HepG2 (cell line): ENCODE results near the gene SRSF8. TPM values are rescaled to one million over a fixed set of nuclear protein-coding genes. Genes with fewer than 3 reads are reported as not detected.

Experiments
- CCAR2 ChIP-seq: fragments of 200-400 bp; formaldehyde crosslinking; optimal IDR thresholded peaks from 2 replicates; pipeline ENCODE3; 2018; ENCODE audit warnings: low read depth, mild to moderate bottlenecking, low read length, moderate library complexity
- CREB1 ChIP-seq, 2 experiments: fragments of 450-650 bp in 1 of 2; IDR thresholded peaks; 2 replicates each; pipeline ENCODE4 v1.6.1; 2016 to 2017; ENCODE audit warnings: control low read depth in 1 of 2, mild to moderate bottlenecking in 1 of 2, missing compliant biosample characterization in 1 of 2, missing genetic modification characterization in 1 of 2
- FOXJ3 ChIP-seq: sonication (generic); formaldehyde crosslinking; IDR thresholded peaks from 2 replicates; pipeline ENCODE4 v1.4.0; 2020; ENCODE audit warnings: missing genetic modification reagents, mild to moderate bottlenecking, borderline replicate concordance
- HES4 ChIP-seq: sonication (generic); formaldehyde crosslinking; IDR thresholded peaks from 2 replicates; pipeline ENCODE4 v1.9.0; 2021; ENCODE audit warnings: mild to moderate bottlenecking, missing genetic modification reagents, borderline replicate concordance
- MATR3 ChIP-seq: sonication (generic); formaldehyde crosslinking; IDR thresholded peaks from 2 replicates; pipeline ENCODE4 v1.4.0; 2020; ENCODE audit warnings: missing genetic modification reagents
- MXI1 ChIP-seq: IDR thresholded peaks from 3 replicates; pipeline ENCODE4 v1.6.1; 2012; ENCODE audit warnings: low read depth, low read length, inconsistent platforms, borderline replicate concordance
- ZFP36L1 ChIP-seq: sonication (generic); formaldehyde crosslinking; IDR thresholded peaks from 2 replicates; pipeline ENCODE4 v1.8.0; 2022; ENCODE audit warnings: mild to moderate bottlenecking, missing genetic modification reagents, moderate library complexity
- ZNF256 ChIP-seq: sonication (generic); formaldehyde crosslinking; conservative IDR thresholded peaks from 2 replicates; pipeline ENCODE4 v1.4.0; 2020; ENCODE audit warnings: missing genetic modification reagents
- ZNF564 ChIP-seq: sonication (generic); formaldehyde crosslinking; IDR thresholded peaks from 2 replicates; pipeline ENCODE4 v1.8.1; 2023; ENCODE audit warnings: mild to moderate bottlenecking, missing genetic modification reagents
- ZNF792 ChIP-seq: IDR thresholded peaks from 2 replicates; pipeline ENCODE4 v1.6.1; 2016
- polyA plus RNA-seq, 8 experiments: library from polyadenylated mRNA; depleted of rRNA in 3 of 8; stranded (reverse) in 7 of 8; unstranded in 1 of 8; fragments of >200 nt; fragmentation: Illumina TruSeq in 4 of 8; extraction: Trizol in 4 of 8; gene quantifications; 2 replicates each; pipeline versions ENCODE4 v1.2.1 to v1.2.3, GENCODE V29; 2011 to 2016; ENCODE audit warnings: low read depth in 4 of 8, missing spikeins in 1 of 8, mixed read lengths in 1 of 8; ENCODE audit not compliant: insufficient read depth in 1 of 8
- total RNA-seq, 5 experiments: library from RNA; depleted of rRNA; stranded (reverse); fragments of >200 nt; fragmentation: Illumina TruSeq; extraction: Trizol; gene quantifications; 2 replicates each; pipeline ENCODE4 v1.2.3, GENCODE V29; 2016; ENCODE audit warnings: low read depth in 1 of 5
- TF ChIP-seq, protein P1 (sequence below): sonication (generic); formaldehyde crosslinking; IDR thresholded peaks from 2 replicates; pipeline ENCODE4 v1.4.0; 2020; ENCODE audit warnings: missing genetic modification reagents
- TF ChIP-seq, protein P2 (sequence below): sonication (generic); formaldehyde crosslinking; IDR thresholded peaks from 2 replicates; pipeline ENCODE4 v1.5.0; 2020; ENCODE audit warnings: missing genetic modification reagents
- TF ChIP-seq, protein P3 (sequence below): sonication (generic); formaldehyde crosslinking; IDR thresholded peaks from 2 replicates; pipeline ENCODE4 v1.9.0; 2022; ENCODE audit warnings: missing genetic modification reagents, mild to moderate bottlenecking, borderline replicate concordance
- TF ChIP-seq, protein P4 (sequence below): sonication (generic); formaldehyde crosslinking; IDR thresholded peaks from 2 replicates; pipeline ENCODE4 v1.5.1; 2020; ENCODE audit warnings: missing genetic modification reagents, mild to moderate bottlenecking, borderline replicate concordance

The SRSF8 gene
- total and polyA plus RNA-seq, 2 of the 13 experiments (the other 11 are each of a cell fraction or from before 2014, with no cell fraction given), result 21.8 to 25.8 TPM

DNA sequence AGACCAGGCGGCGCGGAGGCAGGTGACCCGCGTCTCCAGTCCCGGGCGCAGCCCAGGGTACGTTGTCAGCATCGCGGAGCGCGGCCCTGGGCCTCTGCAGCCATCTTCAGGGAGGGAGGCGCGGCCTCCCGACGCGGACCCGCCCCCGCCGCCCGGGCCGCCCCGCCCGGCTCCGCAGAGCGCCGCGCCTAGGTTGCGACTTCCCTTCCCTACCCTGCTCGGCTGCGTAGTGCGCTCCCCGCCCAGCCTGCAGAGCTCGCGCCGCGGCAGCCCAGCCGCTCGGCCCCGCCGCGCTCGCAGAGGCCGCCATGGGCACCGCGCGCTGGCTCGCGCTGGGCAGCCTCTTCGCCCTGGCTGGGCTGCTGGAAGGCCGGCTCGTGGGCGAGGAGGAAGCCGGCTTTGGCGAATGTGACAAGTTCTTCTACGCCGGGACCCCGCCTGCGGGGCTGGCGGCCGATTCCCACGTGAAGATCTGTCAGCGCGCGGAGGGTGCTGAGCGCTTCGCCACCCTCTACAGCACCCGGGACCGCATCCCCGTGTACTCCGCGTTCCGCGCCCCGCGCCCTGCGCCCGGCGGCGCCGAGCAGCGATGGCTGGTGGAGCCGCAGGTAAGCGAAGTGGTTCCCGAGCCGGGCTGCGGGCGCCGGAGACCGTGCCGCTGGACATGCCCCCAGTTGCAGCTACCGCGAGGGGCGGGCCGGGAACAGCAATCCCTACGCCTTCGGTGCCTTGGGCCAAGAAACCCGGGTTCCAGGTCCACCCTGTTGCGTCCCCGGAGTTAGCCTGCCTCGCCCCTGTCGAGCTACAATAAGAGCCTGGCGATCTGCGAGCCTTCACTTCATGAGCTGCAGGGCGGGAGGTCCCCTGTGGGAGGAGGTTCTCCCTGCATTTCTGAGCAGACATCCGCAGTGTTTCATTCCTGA, 23.2 kb downstream of the SRSF8 start, which contains the start of gene ENDOD1 (continued):
- TF ChIP-seq, protein P1, sequence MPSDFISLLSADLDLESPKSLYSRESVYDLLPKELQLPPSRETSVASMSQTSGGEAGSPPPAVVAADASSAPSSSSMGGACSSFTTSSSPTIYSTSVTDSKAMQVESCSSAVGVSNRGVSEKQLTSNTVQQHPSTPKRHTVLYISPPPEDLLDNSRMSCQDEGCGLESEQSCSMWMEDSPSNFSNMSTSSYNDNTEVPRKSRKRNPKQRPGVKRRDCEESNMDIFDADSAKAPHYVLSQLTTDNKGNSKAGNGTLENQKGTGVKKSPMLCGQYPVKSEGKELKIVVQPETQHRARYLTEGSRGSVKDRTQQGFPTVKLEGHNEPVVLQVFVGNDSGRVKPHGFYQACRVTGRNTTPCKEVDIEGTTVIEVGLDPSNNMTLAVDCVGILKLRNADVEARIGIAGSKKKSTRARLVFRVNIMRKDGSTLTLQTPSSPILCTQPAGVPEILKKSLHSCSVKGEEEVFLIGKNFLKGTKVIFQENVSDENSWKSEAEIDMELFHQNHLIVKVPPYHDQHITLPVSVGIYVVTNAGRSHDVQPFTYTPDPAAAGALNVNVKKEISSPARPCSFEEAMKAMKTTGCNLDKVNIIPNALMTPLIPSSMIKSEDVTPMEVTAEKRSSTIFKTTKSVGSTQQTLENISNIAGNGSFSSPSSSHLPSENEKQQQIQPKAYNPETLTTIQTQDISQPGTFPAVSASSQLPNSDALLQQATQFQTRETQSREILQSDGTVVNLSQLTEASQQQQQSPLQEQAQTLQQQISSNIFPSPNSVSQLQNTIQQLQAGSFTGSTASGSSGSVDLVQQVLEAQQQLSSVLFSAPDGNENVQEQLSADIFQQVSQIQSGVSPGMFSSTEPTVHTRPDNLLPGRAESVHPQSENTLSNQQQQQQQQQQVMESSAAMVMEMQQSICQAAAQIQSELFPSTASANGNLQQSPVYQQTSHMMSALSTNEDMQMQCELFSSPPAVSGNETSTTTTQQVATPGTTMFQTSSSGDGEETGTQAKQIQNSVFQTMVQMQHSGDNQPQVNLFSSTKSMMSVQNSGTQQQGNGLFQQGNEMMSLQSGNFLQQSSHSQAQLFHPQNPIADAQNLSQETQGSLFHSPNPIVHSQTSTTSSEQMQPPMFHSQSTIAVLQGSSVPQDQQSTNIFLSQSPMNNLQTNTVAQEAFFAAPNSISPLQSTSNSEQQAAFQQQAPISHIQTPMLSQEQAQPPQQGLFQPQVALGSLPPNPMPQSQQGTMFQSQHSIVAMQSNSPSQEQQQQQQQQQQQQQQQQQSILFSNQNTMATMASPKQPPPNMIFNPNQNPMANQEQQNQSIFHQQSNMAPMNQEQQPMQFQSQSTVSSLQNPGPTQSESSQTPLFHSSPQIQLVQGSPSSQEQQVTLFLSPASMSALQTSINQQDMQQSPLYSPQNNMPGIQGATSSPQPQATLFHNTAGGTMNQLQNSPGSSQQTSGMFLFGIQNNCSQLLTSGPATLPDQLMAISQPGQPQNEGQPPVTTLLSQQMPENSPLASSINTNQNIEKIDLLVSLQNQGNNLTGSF (CRISPR knock-in tag), result no peak
- TF ChIP-seq CREB1 (IDR thresholded peaks at IDR 0.05) (no peak), CREB1 (CRISPR knock-in tag; IDR thresholded peaks at IDR 0.05) (no peak), ZNF564 (CRISPR knock-in tag) (peak; percentile 56; the same call in 1 of the 2 replicates), ZFP36L1 (CRISPR knock-in tag) (no peak), ZNF256 (CRISPR knock-in tag) (no peak), HES4 (CRISPR knock-in tag) (no peak), MXI1 (no peak), ZNF792 (CRISPR knock-in tag) (no peak), MATR3 (CRISPR knock-in tag) (no peak), CCAR2 (no peak), FOXJ3 (CRISPR knock-in tag) (no peak)
- TF ChIP-seq, protein P2, sequence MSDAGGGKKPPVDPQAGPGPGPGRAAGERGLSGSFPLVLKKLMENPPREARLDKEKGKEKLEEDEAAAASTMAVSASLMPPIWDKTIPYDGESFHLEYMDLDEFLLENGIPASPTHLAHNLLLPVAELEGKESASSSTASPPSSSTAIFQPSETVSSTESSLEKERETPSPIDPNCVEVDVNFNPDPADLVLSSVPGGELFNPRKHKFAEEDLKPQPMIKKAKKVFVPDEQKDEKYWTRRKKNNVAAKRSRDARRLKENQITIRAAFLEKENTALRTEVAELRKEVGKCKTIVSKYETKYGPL (CRISPR knock-in tag), result 0 out of 2 replicates have a peak, but pooled peaks have one; percentile 21
- TF ChIP-seq, protein P3, sequence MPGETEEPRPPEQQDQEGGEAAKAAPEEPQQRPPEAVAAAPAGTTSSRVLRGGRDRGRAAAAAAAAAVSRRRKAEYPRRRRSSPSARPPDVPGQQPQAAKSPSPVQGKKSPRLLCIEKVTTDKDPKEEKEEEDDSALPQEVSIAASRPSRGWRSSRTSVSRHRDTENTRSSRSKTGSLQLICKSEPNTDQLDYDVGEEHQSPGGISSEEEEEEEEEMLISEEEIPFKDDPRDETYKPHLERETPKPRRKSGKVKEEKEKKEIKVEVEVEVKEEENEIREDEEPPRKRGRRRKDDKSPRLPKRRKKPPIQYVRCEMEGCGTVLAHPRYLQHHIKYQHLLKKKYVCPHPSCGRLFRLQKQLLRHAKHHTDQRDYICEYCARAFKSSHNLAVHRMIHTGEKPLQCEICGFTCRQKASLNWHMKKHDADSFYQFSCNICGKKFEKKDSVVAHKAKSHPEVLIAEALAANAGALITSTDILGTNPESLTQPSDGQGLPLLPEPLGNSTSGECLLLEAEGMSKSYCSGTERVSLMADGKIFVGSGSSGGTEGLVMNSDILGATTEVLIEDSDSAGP (CRISPR knock-in tag), result peak; percentile 52
- TF ChIP-seq, protein P4, sequence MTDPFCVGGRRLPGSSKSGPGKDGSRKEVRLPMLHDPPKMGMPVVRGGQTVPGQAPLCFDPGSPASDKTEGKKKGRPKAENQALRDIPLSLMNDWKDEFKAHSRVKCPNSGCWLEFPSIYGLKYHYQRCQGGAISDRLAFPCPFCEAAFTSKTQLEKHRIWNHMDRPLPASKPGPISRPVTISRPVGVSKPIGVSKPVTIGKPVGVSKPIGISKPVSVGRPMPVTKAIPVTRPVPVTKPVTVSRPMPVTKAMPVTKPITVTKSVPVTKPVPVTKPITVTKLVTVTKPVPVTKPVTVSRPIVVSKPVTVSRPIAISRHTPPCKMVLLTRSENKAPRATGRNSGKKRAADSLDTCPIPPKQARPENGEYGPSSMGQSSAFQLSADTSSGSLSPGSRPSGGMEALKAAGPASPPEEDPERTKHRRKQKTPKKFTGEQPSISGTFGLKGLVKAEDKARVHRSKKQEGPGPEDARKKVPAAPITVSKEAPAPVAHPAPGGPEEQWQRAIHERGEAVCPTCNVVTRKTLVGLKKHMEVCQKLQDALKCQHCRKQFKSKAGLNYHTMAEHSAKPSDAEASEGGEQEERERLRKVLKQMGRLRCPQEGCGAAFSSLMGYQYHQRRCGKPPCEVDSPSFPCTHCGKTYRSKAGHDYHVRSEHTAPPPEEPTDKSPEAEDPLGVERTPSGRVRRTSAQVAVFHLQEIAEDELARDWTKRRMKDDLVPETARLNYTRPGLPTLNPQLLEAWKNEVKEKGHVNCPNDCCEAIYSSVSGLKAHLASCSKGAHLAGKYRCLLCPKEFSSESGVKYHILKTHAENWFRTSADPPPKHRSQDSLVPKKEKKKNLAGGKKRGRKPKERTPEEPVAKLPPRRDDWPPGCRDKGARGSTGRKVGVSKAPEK (CRISPR knock-in tag), result no peak
